Tibial artery (tissue), 4 donors: ENCODE measurements around the gene MAP1LC3B.
"Not testable (repeated sequence)": the region's sequence is repeated elsewhere in the genome, so short reads cannot be mapped to it uniquely, and the experiment has no call there.

ENCODE experiments used
- DNase-seq, 2 donors: peaks; one replicate each; pipeline ENCODE4 v3.0.0-alpha.2; 2019
- H3K27ac ChIP-seq, 2 donors: fragments of 200-600 bp; sonication (generic) in 1 of 2; 1 replicate in 1 of 2; 2 replicates in 1 of 2; pipeline ENCODE4 v1.5.1; 2018 to 2019; ENCODE audit warnings: mild to moderate bottlenecking in 1 of 2
- H3K27me3 ChIP-seq, 2 donors: fragments of 200-600 bp; sonication (generic) in 1 of 2; one replicate each; pipeline versions ENCODE4 v1.5.1 to v1.6.0; 2016 to 2019
- H3K36me3 ChIP-seq, 3 donors: fragments of 200-600 bp; sonication (generic) in 2 of 3; one replicate each; pipeline ENCODE4 v1.5.1; 2016 to 2019; ENCODE audit warnings: mild to moderate bottlenecking in 2 of 3
- H3K4me1 ChIP-seq, 4 donors: fragments of 200-600 bp; sonication (generic) in 2 of 4; 1 replicate in 3 of 4; 2 replicates in 1 of 4; pipeline ENCODE4 v1.5.1; 2016 to 2019
- H3K4me3 ChIP-seq, 2 donors: fragments of 200-600 bp; sonication (generic) in 1 of 2; 1 replicate in 1 of 2; 2 replicates in 1 of 2; pipeline ENCODE4 v1.5.1; 2018 to 2019; ENCODE audit warnings: mild to moderate bottlenecking in 2 of 2
- H3K9me3 ChIP-seq, 3 donors: fragments of 200-600 bp; sonication (generic) in 1 of 3; one replicate each; pipeline ENCODE4 v1.5.1; 2016 to 2019
- intact Hi-C: fragments of 100-400 bp; cut with DNase I; formaldehyde crosslinking; loops from one replicate; pipeline ENCODE4 v1.15.0; 2023; ENCODE audit warnings: low total_unique reads
- TF ChIP-seq, protein P1 (sequence below), 2 experiments: fragments of 200-600 bp in 1 of 2; fragments of 450-650 bp in 1 of 2; IDR thresholded peaks; one replicate each; pipeline ENCODE4 v1.5.1; 2017 to 2019; ENCODE audit warnings: antibody characterized with exemption in 2 of 2, mild to moderate bottlenecking in 1 of 2, moderate library complexity in 1 of 2

The MAP1LC3B gene

DNA sequence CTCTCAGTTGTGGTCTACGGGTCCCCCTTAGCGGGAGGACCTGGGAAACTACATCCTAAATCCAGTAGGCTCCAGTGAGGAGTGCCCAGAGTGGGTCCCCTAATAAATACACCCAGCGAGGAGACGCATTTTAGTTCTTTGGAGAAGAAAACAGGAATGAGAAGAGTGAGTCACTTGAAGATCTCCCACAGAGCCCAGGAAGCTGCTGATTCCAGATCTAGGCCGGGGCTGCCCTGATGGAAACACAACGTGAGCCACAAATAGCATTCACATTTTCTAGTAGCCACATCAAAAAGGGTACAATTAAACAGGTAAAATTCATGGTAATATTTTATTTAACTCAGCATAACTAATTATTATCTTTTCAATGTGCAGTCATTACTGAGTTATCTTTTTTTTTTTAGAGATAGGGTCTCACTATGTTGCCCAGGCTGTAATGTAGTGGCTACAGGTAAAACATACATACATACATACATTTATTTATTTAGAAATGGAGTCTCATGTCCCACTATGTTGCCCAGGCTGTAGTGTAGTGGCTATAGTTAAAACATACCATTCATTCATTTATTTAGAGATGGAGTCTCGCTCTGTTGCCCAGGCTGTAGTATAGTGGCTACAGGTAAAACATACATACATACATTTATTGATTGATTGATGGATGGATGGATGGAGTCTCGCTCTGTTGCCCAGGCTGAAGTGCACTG is 30.1 kb upstream of the MAP1LC3B start:
- H3K9me3 ChIP-seq, result no peaks in the 10 kb centered on the region
- DNase-seq, result no peak
- TF ChIP-seq, protein P1, sequence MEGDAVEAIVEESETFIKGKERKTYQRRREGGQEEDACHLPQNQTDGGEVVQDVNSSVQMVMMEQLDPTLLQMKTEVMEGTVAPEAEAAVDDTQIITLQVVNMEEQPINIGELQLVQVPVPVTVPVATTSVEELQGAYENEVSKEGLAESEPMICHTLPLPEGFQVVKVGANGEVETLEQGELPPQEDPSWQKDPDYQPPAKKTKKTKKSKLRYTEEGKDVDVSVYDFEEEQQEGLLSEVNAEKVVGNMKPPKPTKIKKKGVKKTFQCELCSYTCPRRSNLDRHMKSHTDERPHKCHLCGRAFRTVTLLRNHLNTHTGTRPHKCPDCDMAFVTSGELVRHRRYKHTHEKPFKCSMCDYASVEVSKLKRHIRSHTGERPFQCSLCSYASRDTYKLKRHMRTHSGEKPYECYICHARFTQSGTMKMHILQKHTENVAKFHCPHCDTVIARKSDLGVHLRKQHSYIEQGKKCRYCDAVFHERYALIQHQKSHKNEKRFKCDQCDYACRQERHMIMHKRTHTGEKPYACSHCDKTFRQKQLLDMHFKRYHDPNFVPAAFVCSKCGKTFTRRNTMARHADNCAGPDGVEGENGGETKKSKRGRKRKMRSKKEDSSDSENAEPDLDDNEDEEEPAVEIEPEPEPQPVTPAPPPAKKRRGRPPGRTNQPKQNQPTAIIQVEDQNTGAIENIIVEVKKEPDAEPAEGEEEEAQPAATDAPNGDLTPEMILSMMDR (IDR thresholded peaks at IDR 0.05), result no peak
- peaks cover 0 to 14% (median 4%) of the 10 kb centered on the region in 4 donors for H3K4me1 ChIP-seq
- no peak overlapping the region for H3K4me3 ChIP-seq
- H3K27ac ChIP-seq, result no peak overlapping the region
- H3K36me3 ChIP-seq, result peaks cover 52 to 69% (median 63%) of the 10 kb centered on the region in 3 donors
- intact Hi-C loops, result no loop called here
- no peaks in the 10 kb centered on the region for H3K27me3 ChIP-seq

DNA sequence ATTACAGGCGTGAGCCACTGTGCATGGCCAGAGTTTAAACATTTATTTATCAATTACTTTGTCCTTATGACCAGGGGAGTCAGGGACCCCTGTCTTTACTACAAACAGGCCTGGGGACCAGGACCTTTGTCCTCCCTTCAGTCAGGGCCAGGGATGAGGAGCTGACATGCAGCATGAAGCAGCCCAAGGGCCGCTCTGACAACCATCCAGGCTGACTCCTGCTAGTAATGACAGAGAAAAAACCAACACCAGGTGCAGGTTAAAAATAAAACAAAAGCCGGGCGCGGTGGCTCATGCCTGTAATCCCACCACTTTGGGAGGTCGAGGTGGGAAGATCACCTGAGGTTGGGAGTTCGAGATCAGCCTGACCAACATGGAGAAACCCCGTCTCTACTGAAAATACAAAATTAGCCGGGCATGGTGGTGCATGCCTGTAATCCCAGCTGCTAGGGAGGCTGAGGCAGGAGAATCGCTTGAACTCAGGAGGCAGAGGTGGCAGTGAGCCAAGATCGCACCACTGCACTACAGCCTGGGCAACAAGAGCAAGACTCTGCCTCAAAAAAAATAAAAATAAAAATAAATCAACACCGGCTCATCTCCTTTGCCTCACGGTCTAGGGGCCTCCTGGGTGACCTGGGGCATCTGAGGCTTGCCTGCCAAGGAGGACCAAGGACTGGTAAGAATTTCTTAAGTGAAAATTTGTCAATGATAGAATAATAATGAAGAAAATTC is 29.1 kb upstream of the MAP1LC3B start:
- peaks cover 0 to 17% (median 7%) of the 10 kb centered on the region in 4 donors for H3K4me1 ChIP-seq
- H3K4me3 ChIP-seq, intact Hi-C loops, H3K27ac ChIP-seq, H3K27me3 ChIP-seq, H3K9me3 ChIP-seq, DNase-seq: not testable (repeated sequence)
- H3K36me3 ChIP-seq, result peaks cover 45 to 60% (median 59%) of the 10 kb centered on the region in 3 donors

DNA sequence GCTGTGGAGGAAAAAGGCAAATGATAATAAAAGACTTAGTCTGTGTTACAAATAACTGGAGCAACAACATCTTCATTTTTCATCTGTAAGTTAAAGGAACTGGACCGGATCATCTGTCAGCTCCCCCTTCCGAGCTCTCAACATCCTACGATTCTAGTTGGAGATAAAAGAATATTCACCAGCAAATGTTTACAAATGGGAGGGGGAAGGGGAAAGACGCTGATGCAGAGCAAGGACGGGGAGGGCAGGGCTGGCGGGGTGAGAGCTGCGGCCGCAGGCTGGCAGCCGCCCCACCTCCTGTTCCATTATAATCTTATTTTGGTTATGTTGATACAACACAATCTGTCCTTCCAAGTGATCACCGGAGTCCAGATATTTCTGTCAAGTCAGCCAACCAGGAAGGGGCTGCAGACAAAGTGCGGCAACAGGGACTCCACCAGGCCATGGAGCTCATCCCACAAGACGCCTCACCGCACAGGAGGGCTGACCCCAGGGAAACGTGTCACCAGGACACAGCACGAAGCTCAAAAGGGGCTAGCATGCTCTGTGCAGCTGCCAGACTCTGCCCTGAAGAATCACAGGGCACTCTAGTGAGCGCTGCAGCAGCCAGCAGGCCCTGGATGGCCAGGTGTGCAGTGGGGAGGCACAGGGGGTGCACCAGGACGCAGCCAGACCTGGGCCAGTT is 28.2 kb upstream of the MAP1LC3B start:
- H3K36me3 ChIP-seq, result peaks cover 38 to 50% (median 50%) of the 10 kb centered on the region in 3 donors
- DNase-seq, result no peak
- H3K9me3 ChIP-seq, result no peaks in the 10 kb centered on the region
- intact Hi-C loops, result no loop called here
- H3K27me3 ChIP-seq, result no peaks in the 10 kb centered on the region
- peaks cover 0 to 18% (median 9%) of the 10 kb centered on the region in 4 donors for H3K4me1 ChIP-seq
- no peak overlapping the region for H3K4me3 ChIP-seq
- no peak overlapping the region for H3K27ac ChIP-seq
- TF ChIP-seq, protein P1 (IDR thresholded peaks at IDR 0.05), result no peak

DNA sequence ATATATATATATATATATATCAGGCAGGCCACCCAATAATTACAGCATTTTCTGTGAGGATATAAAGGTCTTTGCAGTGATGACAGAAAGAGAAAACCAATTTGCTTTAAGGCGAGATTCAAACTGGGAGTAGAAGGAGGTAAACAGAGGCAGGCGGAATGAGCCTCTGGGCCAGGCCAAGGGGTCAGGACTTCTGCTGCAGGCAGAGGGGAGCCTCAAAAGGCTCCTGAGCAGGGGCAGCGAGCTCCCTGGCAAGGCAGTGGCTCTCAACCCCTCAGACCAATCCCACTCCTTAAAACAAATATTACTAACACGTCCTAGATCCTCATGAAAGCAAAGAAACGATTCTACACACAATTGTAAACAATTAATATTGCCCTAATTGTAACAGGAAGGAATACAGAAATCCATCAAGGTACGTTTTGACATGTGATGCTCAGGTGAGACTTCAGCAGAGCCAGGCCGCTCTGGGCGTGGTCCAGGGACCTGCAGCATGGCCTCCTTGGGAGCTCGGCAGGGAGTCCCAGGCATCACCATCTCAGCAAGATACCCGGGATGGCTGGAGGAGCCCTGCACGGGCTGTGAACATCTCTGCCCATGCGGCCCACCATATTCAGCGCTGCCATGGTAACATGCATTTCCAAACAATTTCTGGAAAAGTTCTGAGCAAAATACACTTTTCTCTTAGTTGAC is 27.0 kb upstream of the MAP1LC3B start:
- no peak overlapping the region for H3K4me3 ChIP-seq
- peaks cover 0 to 23% (median 13%) of the 10 kb centered on the region in 4 donors for H3K4me1 ChIP-seq
- TF ChIP-seq, protein P1 (IDR thresholded peaks at IDR 0.05), result no peak
- no peak overlapping the region for H3K27ac ChIP-seq
- DNase-seq, result no peak
- no peaks in the 10 kb centered on the region for H3K9me3 ChIP-seq
- no peaks in the 10 kb centered on the region for H3K27me3 ChIP-seq
- peaks cover 25 to 39% (median 38%) of the 10 kb centered on the region in 3 donors for H3K36me3 ChIP-seq
- intact Hi-C loops, result no loop called here

DNA sequence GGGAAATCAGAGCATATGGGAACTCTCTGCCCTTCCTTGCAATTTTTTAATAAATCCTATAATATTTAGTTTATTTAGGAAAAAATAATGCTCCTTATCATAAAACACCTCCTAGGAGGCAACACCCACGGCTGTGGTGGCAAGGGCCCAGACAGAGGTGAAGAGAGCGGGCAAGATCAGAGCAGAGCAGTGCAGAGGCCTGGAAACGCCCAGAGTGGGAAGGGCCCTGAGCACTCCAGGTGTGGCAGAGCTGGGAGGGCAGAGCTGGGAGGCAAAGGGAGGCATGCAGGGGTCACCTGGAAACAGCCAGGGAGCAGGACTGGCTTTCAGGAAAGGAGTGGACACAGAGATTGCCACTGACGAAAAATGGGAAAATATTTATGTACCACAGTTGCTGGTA is 25.8 kb upstream of the MAP1LC3B start:
- DNase-seq, result no peak
- H3K4me3 ChIP-seq, result no peak overlapping the region
- peaks cover 21 to 31% (median 27%) of the 10 kb centered on the region in 3 donors for H3K36me3 ChIP-seq
- intact Hi-C loops, result no loop called here
- no peak overlapping the region for H3K27ac ChIP-seq
- no peaks in the 10 kb centered on the region for H3K9me3 ChIP-seq
- no peaks in the 10 kb centered on the region for H3K27me3 ChIP-seq
- TF ChIP-seq, protein P1 (IDR thresholded peaks at IDR 0.05), result no peak
- peaks cover 0 to 28% (median 16%) of the 10 kb centered on the region in 4 donors for H3K4me1 ChIP-seq
